IMR-90 (cell line): Measurements from ENCODE around the gene CNTN5. TPM values are rescaled to one million over a fixed set of nuclear protein-coding genes. Genes with fewer than 3 reads are reported as not detected.

ENCODE experiments used
- ATAC-seq: fragments of 200-7000 bp; cut with Tn5 transposase; 2 replicates; pipeline ENCODE4 v1.9.1; 2020; ENCODE audit warnings: low read depth, mild to moderate bottlenecking, moderate library complexity
- BruUV-seq: library from RNA; stranded (reverse); fragments of 400-500 nt; replicated peaks from 2 replicates; lab custom pipeline; 2021; lab: Mats Ljungman, UMichigan
- CTCF ChIA-PET: fragments of 300-600 bp; formaldehyde crosslinking; extraction: SDS; loops from one replicate; lab custom pipeline; 2021; ENCODE audit warnings: antibody characterized with exemption; lab: Yijun Ruan, JAX
- POLR2A ChIA-PET: fragments of 300-600 bp; sonication (Branson Sonifier 250); formaldehyde crosslinking; loops from one replicate; lab custom pipeline; 2022; ENCODE audit warnings: antibody characterized with exemption; ENCODE audit not compliant: unreplicated experiment; lab: Charles Lee
- DNase-seq: peaks from one replicate; pipeline ENCODE4 v3.0.0; 2013
- H2AFZ ChIP-seq: replicated peaks from 2 replicates; pipeline ENCODE3; 2013; ENCODE audit warnings: low read length, mild to moderate bottlenecking; ENCODE audit not compliant: poor library complexity
- H2AK5ac ChIP-seq: 2 replicates; pipeline ENCODE4 v1.6.1; 2013; ENCODE audit warnings: low read depth, low read length, inconsistent platforms
- H2AK9ac ChIP-seq: replicated peaks from 2 replicates; pipeline ENCODE3; 2013; ENCODE audit warnings: mild to moderate bottlenecking, low read depth, low read length, moderate library complexity; ENCODE audit not compliant: poor library complexity
- H2BK120ac ChIP-seq: 2 replicates; pipeline ENCODE4 v1.6.1; 2013; ENCODE audit warnings: low read depth, low read length, inconsistent platforms
- H2BK15ac ChIP-seq: 3 replicates; pipeline ENCODE4 v1.6.1; 2013; ENCODE audit warnings: low read depth, low read length, inconsistent platforms
- H2BK20ac ChIP-seq: 2 replicates; pipeline ENCODE4 v1.6.1; 2013; ENCODE audit warnings: low read depth, mild to moderate bottlenecking, inconsistent platforms, low read length, moderate library complexity
- H2BK5ac ChIP-seq: 2 replicates; pipeline ENCODE4 v1.6.1; 2013; ENCODE audit warnings: mild to moderate bottlenecking, low read depth, low read length, inconsistent platforms; ENCODE audit not compliant: poor library complexity, severe bottlenecking
- H3K14ac ChIP-seq: replicated peaks from 2 replicates; pipeline ENCODE4 v1.6.1; 2013; ENCODE audit warnings: low read depth, low read length, inconsistent platforms
- H3K18ac ChIP-seq: 2 replicates; pipeline ENCODE4 v1.6.1; 2013; ENCODE audit warnings: low read depth, low read length, control low read depth
- H3K23ac ChIP-seq: 2 replicates; pipeline ENCODE4 v1.6.1; 2013; ENCODE audit warnings: low read depth, low read length, inconsistent platforms
- H3K27ac ChIP-seq: 2 replicates; pipeline ENCODE4 v1.5.1; 2013; ENCODE audit warnings: mild to moderate bottlenecking, control low read depth, low read length; ENCODE audit not compliant: insufficient read depth
- H3K27me3 ChIP-seq: 2 replicates; pipeline ENCODE4 v1.6.1; 2013; ENCODE audit warnings: low read length; ENCODE audit not compliant: control insufficient read depth, insufficient read depth
- H3K36me3 ChIP-seq: 2 replicates; pipeline ENCODE4 v1.6.1; 2013; ENCODE audit warnings: low read length, mixed read lengths; ENCODE audit not compliant: control insufficient read depth, insufficient read depth
- H3K4ac ChIP-seq: 2 replicates; pipeline ENCODE4 v1.6.1; 2013; ENCODE audit warnings: low read depth, low read length, inconsistent platforms
- H3K4me1 ChIP-seq: 2 replicates; pipeline ENCODE4 v1.6.1; 2013; ENCODE audit warnings: low read length, mixed read lengths; ENCODE audit not compliant: control insufficient read depth, insufficient read depth
- H3K4me2 ChIP-seq: 2 replicates; pipeline ENCODE4 v1.6.1; 2013; ENCODE audit warnings: low read depth, mild to moderate bottlenecking, control low read depth, low read length, moderate library complexity
- H3K4me3 ChIP-seq: 2 replicates; pipeline ENCODE4 v1.5.1; 2013; ENCODE audit warnings: low read depth, mild to moderate bottlenecking, control low read depth, low read length, moderate library complexity; ENCODE audit not compliant: insufficient read depth
- H3K56ac ChIP-seq: 2 replicates; pipeline ENCODE4 v1.6.1; 2013; ENCODE audit warnings: low read length, inconsistent platforms; ENCODE audit not compliant: insufficient read depth; ENCODE audit errors: extremely low read depth
- H3K79me1 ChIP-seq, 2 experiments: 2 replicates each; pipeline ENCODE4 v1.6.1; 2013; ENCODE audit warnings: low read length in 2 of 2, inconsistent platforms in 1 of 2, low read depth in 1 of 2
- H3K9ac ChIP-seq: 2 replicates; pipeline ENCODE4 v1.6.1; 2013; ENCODE audit warnings: low read depth, low read length, control low read depth
- H3K9me1 ChIP-seq: 2 replicates; pipeline ENCODE4 v1.6.1; 2013; ENCODE audit warnings: low read length, inconsistent platforms; ENCODE audit not compliant: insufficient read depth
- H3K9me3 ChIP-seq: 2 replicates; pipeline ENCODE4 v1.6.1; 2013; ENCODE audit warnings: low read length; ENCODE audit not compliant: control insufficient read depth, insufficient read depth
- H4K20me1 ChIP-seq: 2 replicates; pipeline ENCODE4 v1.6.1; 2013; ENCODE audit warnings: low read length, inconsistent platforms; ENCODE audit not compliant: insufficient read depth
- H4K5ac ChIP-seq: 2 replicates; pipeline ENCODE4 v1.6.1; 2013; ENCODE audit warnings: mild to moderate bottlenecking, low read depth, low read length, control low read depth
- H4K8ac ChIP-seq, 2 experiments: 2 replicates each; pipeline ENCODE4 v1.6.1; 2013; ENCODE audit warnings: low read depth in 2 of 2, low read length in 2 of 2, control low read depth in 1 of 2, inconsistent platforms in 1 of 2
- H4K91ac ChIP-seq: 2 replicates; pipeline ENCODE4 v1.6.1; 2013; ENCODE audit warnings: low read depth, low read length, inconsistent platforms; ENCODE audit not compliant: insufficient read depth
- BHLHE40 ChIP-seq: fragments of 150-350 bp; IDR thresholded peaks from 2 replicates; pipeline ENCODE4 v1.6.1; 2016; ENCODE audit warnings: mild to moderate bottlenecking, low read depth, low read length
- CEBPB ChIP-seq: IDR thresholded peaks from 2 replicates; pipeline ENCODE4 v1.6.1; 2012; ENCODE audit warnings: low read depth, low read length, improper control_type of control experiment
- CHD1 ChIP-seq: IDR thresholded peaks from 2 replicates; pipeline ENCODE4 v1.6.1; 2012; ENCODE audit warnings: low read depth, low read length, improper control_type of control experiment
- FOS ChIP-seq: fragments of 150-350 bp; IDR thresholded peaks from 2 replicates; pipeline ENCODE4 v1.6.1; 2016; ENCODE audit warnings: low read depth, low read length
- MAFK ChIP-seq: IDR thresholded peaks from 2 replicates; pipeline ENCODE4 v1.6.1; 2012; ENCODE audit warnings: low read depth, low read length, improper control_type of control experiment
- MAZ ChIP-seq: IDR thresholded peaks from 2 replicates; pipeline ENCODE4 v1.6.1; 2012; ENCODE audit warnings: low read depth, mild to moderate bottlenecking, low read length, improper control_type of control experiment, moderate library complexity, borderline replicate concordance
- NFE2L2 ChIP-seq: fragments of 150-350 bp; IDR thresholded peaks from 2 replicates; pipeline ENCODE4 v1.6.1; 2016; ENCODE audit warnings: low read depth, mild to moderate bottlenecking, low read length
- POLR2A ChIP-seq: IDR thresholded peaks from 2 replicates; pipeline ENCODE4 v1.6.1; 2012; ENCODE audit warnings: mild to moderate bottlenecking, low read depth, low read length
- RAD21 ChIP-seq: IDR thresholded peaks from 2 replicates; pipeline ENCODE4 v1.6.1; 2012; ENCODE audit warnings: low read length, improper control_type of control experiment
- SMC3 ChIP-seq: fragments of 150-350 bp; IDR thresholded peaks from 2 replicates; pipeline ENCODE4 v1.6.1; 2016; ENCODE audit warnings: low read depth, mild to moderate bottlenecking, antibody characterized with exemption, low read length, moderate library complexity
- USF2 ChIP-seq: fragments of 150-350 bp; IDR thresholded peaks from 2 replicates; pipeline ENCODE4 v1.6.1; 2017; ENCODE audit warnings: mild to moderate bottlenecking, antibody characterized with exemption, low read length, low read depth
- WGBS, 2 experiments: methylation state at CpG; one replicate each; pipeline versions ENCODE4 v1.1.5 to v1.1.7; 2013; ENCODE audit warnings: missing lambda C conversion rate in 2 of 2; ENCODE audit not compliant: insufficient read length in 1 of 2; ENCODE audit errors: extremely low coverage in 2 of 2; 5-methylcytosine and 5-hydroxymethylcytosine counted together
- dilution Hi-C: fragments of 300-500 bp; cut with HindIII; formaldehyde crosslinking; loops from one replicate; pipeline ENCODE4 v1.14.3; 2018; ENCODE audit warnings: low sequenced_read_pairs; ENCODE audit not compliant: unreplicated experiment
- in situ Hi-C: fragments of 300-500 bp; cut with MboI; formaldehyde crosslinking; loops from 3 replicates; pipeline ENCODE4 v1.14.3; 2019; ENCODE audit warnings: low sequenced_read_pairs, inconsistent platforms, mixed read lengths
- intact Hi-C: fragments of 100-400 bp; cut with micrococcal nuclease; formaldehyde crosslinking; loops from 2 replicates; pipeline ENCODE4 v1.10.0; 2022
- polyA plus RNA-seq, 3 experiments: library from polyadenylated mRNA; depleted of rRNA; stranded (reverse); fragments of >200 nt; gene quantifications; 2 replicates each; pipeline ENCODE4 v1.2.3, GENCODE V29; 2012; ENCODE audit warnings: low replicate concordance in 1 of 3
- total RNA-seq: library from RNA; depleted of rRNA; stranded (reverse); fragments of >200 nt; gene quantifications from 2 replicates; pipeline ENCODE4 v1.2.3, GENCODE V29; 2012
- TF ChIP-seq, protein P1 (sequence below): fragments of 150-350 bp; IDR thresholded peaks from 2 replicates; pipeline ENCODE4 v1.6.1; 2016; ENCODE audit warnings: low read depth, mild to moderate bottlenecking, low read length, moderate library complexity, borderline replicate concordance

Gene CNTN5
- total and polyA plus RNA-seq, 2 of the 4 experiments (the other 2 are of a cell fraction), result not detected

DNA sequence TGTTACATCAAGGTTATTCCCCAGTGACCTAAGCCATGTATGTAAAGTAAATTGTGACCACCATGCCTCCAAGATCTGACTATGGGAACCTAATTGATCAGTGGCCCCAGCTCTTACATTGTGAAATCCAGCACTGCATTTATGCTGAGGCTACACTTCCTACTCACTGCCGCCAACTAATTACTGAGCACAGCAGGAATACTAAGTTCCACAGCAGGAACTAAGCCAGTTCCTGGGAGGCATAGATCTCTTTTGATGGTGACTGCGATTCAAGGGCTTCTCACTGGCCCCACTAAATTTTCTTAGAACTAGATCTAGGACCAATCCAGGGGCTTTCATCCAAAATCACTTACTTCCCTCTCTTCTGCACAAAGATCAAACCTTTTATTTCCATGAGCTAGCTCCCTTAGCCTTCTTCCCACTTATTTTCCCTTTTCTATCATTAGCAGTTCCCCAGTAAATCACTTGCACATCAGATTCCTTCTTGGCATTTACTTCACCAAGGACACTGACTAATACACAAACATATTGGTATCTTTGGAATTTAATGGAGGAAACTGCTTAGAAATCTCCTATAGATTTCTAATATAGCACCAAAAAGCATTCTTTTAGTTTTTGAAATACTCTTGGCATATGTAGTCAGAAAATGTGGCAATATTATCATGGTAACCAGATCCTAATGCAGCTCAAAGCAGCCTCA is 46.0 kb downstream of the CNTN5 start:
- Histone ChIP-seq H4K91ac (no peak overlapping the region), H3K27ac (no peak overlapping the region), H3K36me3 (no peaks in the 10 kb centered on the region), H2BK120ac (no peak overlapping the region), H3K23ac (no peak overlapping the region), H3K4me3 (no peak overlapping the region), H3K14ac (no peak overlapping the region), H2BK20ac (no peak overlapping the region), H3K9me3 (no peaks in the 10 kb centered on the region), H3K56ac (no peak overlapping the region), H4K8ac (no peak overlapping the region), H2AK9ac (no peak overlapping the region), H3K79me1 (no peaks in the 10 kb centered on the region), H4K5ac (no peak overlapping the region), H3K9me1 (no peaks in the 10 kb centered on the region), H2AK5ac (no peak overlapping the region), H3K27me3 (no peaks in the 10 kb centered on the region), H3K4me2 (no peak overlapping the region), H2BK5ac (no peak overlapping the region), H3K18ac (no peak overlapping the region), H3K4me1 (no peaks in the 10 kb centered on the region), H2BK15ac (no peak overlapping the region), H2AFZ (no peak overlapping the region), H3K9ac (no peak overlapping the region), H4K20me1 (no peaks in the 10 kb centered on the region), H3K4ac (no peak overlapping the region)
- BruUV-seq, result no TSS peak
- DNase-seq, result no peak
- intact Hi-C loops (no loop called here), in situ Hi-C loops (no loop called here), dilution Hi-C loops (no loop called here)
- WGBS, 2 experiments, result 33% methylated on average over 1 of the region's 2 CpGs; no CpG with 5 or more reads in 1 of the 2 experiments
- POLR2A ChIA-PET, result no interaction called here
- TF ChIP-seq, protein P1, sequence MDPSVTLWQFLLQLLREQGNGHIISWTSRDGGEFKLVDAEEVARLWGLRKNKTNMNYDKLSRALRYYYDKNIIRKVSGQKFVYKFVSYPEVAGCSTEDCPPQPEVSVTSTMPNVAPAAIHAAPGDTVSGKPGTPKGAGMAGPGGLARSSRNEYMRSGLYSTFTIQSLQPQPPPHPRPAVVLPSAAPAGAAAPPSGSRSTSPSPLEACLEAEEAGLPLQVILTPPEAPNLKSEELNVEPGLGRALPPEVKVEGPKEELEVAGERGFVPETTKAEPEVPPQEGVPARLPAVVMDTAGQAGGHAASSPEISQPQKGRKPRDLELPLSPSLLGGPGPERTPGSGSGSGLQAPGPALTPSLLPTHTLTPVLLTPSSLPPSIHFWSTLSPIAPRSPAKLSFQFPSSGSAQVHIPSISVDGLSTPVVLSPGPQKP, result no peak
- TF ChIP-seq CEBPB, result no peak
- TF ChIP-seq POLR2A, result no peak
- TF ChIP-seq MAZ, result no peak
- TF ChIP-seq NFE2L2, result no peak
- no peak for TF ChIP-seq MAFK
- no peak for TF ChIP-seq SMC3
- TF ChIP-seq USF2, result no peak
- no peak for TF ChIP-seq FOS
- TF ChIP-seq CHD1, result no peak
- no peak for TF ChIP-seq RAD21
- TF ChIP-seq BHLHE40, result no peak
- CTCF ChIA-PET, result no interaction called here
- ATAC-seq, result no peak
